A549 (cell line): Measurements from ENCODE around the gene IPO4.

Experiments used
- BCL3 ChIP-seq: fragments of >200 bp; sonication (Bioruptor Twin); formaldehyde crosslinking; IDR thresholded peaks from 3 replicates; pipeline ENCODE4 v1.6.1; 2016
- CTCF ChIP-seq: fragments of >200 bp; sonication (Bioruptor Twin); formaldehyde crosslinking; IDR thresholded peaks from 3 replicates; pipeline ENCODE4 v1.5.1; 2016
- E2F6 ChIP-seq: IDR thresholded peaks from 2 replicates; pipeline ENCODE4 v1.6.1; 2012; ENCODE audit warnings: low read depth, borderline replicate concordance
- EP300 ChIP-seq, 2 experiments: fragments of >200 bp; sonication (Bioruptor Twin); formaldehyde crosslinking; IDR thresholded peaks; 2 replicates in 1 of 2; 3 replicates in 1 of 2; pipeline ENCODE4 v1.6.1; 2016 to 2017
- POLR2A ChIP-seq: IDR thresholded peaks from 2 replicates; pipeline ENCODE4 v1.6.1; 2012; ENCODE audit warnings: mild to moderate bottlenecking, low read length
- SREBF2 ChIP-seq: fragments of 450-650 bp; IDR thresholded peaks from 2 replicates; pipeline ENCODE4 v1.6.1; 2014; ENCODE audit warnings: mild to moderate bottlenecking, moderate library complexity
- TFCP2L1 ChIP-seq: fragments of 250-450 bp; sonication (Bioruptor Pico); IDR thresholded peaks from 2 replicates; pipeline ENCODE4 v1.5.0; 2021; ENCODE audit warnings: mild to moderate bottlenecking
- USF2 ChIP-seq: fragments of 450-650 bp; IDR thresholded peaks from 2 replicates; pipeline ENCODE4 v1.6.1; 2014; ENCODE audit warnings: antibody characterized with exemption

GRCh38 chr14:24195186-24196070, 6.8 kb upstream of the IPO4 start, which contains the start of gene TM9SF1:
- TF ChIP-seq EP300 (IDR thresholded peaks at IDR 0.05): no peak
- no peak for TF ChIP-seq CTCF
- peak; percentile 78 for TF ChIP-seq POLR2A
- TF ChIP-seq USF2: no peak
- no peak for TF ChIP-seq SREBF2
- TF ChIP-seq BCL3: no peak
- peak; percentile 100 for TF ChIP-seq E2F6
- TF ChIP-seq TFCP2L1: no peak; the same call in 1 of the 2 replicates
